ENCODE measurements around the gene NUDT4.
A peak's percentile ranks its signal among the peaks of the same experiment; 100 is the strongest.

Gene NUDT4

DNA sequence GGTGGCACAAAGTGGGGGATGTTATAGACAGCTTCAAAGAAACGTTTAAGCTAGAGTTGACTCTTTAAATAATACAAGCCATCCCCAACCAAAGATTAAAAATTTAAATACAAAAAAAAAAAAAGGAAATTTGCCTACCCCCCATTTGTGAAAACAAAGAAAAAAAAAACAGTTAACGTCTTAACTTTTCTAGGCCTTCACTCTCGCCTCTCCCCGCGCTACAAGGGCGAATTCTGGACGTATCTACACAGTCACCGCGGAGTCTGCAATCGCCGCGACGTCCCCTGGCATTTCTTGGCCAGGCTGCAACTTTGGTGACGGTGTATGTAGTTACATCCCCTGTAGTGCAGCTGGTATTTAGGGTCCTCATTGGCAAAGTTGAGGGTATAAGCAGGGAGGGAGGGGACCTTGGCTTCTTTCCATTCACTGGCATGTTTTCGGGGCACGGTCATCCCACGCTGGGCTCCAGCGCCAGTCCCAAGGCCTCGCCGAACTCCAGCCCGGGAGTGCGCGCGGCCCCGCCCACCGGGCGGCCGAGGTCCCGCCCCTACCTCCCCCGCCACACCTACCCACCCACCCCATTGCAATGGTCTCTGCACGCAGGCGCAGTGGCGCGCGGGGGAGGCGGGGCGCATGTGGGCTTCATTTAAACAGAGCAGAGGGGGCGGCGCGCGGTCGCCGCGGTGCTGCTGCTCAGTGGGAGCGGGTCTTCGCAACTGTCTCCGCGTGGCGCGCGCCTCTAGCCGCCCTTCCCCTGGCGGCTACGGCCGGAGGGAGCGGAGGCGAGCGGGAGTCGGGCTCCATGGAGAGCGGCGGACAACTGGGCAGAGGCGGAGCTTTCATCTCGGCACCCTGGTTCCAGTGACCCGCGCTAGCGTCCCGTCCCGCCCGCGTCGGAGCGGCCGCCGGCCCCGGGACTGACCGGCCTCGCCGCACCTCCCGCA lies at the start of gene NUDT4:
NUDT4 (plus strand) TSS at position 674 of the 944 bp plus-strand sequence. CDS start 398 bp downstream, outside the sequence.
- DNase-seq = peak; percentile 78

DNA sequence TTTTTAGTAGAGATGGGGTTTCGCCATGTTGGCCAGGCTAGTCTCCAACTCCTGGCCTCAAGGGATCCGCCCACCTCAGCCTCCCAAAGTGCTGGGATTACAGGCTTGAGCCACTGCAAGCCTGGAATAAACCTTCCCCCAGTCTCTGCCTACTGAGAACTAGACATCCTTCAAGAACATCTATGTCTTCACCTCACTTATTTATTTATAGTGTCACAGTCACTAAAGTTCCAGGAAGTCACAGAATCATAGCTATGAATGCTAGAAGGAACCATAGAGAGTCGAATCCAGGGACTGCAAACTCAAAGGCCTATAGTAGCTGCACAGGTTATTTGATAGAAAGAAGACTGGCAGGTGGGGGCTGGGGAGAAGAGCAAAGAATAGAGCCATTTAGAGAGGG lies 44.7 kb upstream of the NUDT4 start:
- DNase-seq = no peak

DNA sequence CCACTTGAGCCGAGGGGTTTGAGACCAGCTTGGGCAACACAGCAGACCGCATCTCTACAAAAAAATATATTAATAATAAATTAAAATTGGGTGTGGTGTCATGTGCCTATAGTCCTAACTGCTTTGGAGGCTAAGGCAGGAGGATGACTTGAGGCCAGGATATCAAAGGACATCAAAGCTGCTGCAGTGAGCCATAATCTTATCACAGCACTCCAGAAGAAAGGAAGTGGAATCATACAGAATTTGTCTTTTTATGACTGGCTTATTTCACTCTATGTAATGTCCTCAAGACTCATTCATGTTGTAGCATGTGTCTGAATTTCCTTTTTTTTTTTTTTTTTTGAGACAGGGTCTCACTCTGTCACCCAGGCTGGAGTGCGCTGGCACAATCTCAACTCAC lies 43.9 kb upstream of the NUDT4 start:
- no peak for DNase-seq

DNA sequence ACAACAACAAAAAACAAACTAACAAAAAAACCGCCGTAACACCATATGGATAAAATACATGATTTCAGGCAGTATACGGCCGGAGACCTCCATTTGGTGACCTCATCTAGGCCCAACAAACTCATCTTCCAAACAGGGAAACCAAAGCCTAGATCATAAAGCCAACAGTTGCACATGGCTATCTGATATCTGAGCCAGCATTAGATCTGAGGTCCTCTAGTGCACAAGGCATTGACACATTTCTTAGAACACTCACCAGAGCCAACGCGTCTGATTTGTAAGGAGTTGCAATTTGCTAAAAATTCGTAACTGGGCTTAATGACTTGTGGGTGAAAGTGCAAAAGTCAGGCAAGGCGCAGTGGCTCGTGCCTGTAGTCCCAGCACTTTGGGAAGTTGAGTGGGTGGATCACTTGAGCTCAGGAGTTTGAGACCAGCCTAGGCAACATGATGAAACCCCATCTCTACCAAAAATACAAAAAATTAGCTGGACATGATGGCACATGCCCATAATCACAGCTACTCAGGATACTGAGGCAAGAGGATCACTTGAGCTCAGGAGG lies 42.0 kb upstream of the NUDT4 start:
- DNase-seq = no peak

DNA sequence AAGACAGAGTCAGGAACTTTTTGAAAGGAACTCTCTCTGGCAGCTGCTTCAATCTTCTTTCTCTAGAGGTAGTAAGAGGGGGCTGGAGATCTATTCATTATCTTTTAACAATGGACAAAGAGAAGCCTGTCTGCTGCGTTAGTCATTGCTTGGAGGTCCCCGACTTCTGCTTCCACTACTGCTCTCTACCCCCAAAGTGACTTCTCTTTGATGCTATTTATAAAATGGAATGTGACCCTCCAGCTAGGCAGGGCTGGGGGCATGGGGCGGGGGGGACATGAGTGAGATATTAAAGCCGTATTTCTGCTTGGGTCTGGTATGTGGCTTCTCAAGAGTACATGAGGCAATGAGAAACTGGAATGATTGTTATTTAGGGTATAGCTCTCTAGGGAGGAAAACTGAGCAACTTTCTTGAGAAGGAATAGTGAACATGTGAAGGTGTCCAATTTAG lies 41.4 kb upstream of the NUDT4 start:
- DNase-seq = no peak

DNA sequence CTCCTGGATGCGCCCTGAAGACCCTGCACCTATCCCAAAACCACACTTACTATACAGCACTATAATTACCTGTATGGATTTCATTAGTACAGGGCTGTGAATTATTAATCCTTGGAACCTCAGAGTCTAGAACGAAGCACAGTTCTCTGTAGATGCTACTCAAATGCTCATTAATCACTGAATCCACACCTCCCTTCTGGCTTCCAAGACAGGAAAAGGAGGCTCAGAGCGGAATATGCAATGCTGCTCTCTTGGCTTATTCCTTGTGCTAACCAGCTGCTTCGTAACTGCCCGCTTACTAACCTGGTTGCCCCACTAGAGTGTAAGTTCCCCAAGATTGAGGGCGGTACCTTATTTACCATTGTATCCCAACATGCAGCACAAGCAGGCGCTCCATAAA lies 39.1 kb upstream of the NUDT4 start:
- no peak for DNase-seq

DNA sequence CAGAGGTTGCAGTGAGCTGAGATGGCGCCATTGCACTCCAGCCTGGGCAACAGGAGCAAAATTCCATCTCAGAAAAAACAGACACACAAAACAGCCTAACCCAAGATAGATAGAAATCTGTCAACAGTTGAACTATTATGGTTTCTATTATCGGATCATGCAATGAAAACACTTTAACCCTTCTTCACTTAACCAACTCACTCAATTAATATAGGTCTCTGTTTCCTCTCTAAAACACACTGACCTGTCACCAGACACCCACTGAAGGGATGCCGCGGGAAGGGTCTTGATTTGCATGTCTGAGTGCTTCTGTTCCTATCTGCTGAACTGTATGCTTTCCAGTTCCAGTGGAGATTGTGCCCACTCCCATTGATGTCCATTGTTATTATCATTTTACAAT lies 38.0 kb upstream of the NUDT4 start:
- no peak for DNase-seq

DNA sequence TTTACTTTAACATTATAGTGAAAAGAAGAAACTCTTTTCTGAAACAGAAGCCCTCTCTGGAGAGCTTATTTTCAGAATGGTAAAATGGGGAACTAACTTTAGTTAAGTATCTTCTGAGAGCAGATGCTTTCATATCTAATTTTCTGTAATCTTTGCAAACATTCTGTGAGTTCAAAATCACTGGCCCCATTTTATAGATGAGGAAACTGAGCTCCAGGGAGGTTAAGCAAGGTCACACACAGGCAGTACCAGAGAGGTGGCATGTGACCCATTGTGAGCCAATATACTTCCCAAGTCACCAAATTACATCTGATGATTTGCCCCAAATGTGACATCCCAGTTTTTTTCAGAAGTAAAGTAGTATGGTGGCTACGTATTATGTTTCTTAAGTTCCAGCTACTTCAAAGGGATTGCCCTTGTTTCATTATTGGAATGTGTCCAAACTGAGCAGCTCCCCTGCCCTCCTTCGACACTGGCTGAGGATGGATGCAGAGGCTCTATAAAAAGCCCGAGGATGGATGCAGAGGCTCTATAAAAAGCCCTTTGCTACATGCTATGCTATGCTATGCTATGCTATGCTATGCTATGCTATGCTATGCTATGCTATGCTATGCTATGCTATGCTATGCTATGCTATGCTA lies 36.2 kb upstream of the NUDT4 start:
- DNase-seq = no peak

DNA sequence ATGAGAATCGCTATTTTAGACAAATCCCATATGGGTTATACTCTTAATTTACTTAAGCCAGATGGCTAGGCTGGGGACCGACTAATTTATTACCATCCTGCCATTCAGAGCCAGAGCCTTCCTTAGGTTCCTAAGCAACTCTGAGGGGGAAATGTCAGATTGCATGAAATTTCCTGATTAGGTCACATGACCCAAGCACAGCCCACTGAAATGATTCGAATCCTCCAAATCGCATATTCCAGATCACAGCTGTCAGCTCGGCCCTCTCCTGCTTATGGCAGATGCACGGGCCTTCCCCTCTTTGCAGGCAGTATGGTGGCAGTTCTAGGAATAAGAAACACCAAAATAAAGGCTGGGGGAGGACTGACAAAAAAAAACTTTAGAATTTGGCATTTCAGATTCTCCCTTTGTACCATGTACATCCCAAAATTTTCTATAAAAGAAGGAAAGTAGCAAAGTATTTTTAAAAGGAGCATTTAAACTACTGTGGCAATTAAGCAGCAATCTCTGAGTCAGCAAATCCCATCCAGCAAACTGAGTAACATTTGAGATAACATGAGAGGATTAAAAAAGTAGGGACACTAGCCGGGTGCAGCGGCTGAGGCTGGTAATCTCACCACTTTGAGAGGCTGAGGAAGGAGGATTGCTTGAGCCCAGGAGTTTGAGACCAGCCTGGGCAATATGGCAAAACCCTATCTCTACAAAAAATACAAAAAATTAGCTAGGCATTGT lies 30.5 kb upstream of the NUDT4 start:
- DNase-seq = no peak

DNA sequence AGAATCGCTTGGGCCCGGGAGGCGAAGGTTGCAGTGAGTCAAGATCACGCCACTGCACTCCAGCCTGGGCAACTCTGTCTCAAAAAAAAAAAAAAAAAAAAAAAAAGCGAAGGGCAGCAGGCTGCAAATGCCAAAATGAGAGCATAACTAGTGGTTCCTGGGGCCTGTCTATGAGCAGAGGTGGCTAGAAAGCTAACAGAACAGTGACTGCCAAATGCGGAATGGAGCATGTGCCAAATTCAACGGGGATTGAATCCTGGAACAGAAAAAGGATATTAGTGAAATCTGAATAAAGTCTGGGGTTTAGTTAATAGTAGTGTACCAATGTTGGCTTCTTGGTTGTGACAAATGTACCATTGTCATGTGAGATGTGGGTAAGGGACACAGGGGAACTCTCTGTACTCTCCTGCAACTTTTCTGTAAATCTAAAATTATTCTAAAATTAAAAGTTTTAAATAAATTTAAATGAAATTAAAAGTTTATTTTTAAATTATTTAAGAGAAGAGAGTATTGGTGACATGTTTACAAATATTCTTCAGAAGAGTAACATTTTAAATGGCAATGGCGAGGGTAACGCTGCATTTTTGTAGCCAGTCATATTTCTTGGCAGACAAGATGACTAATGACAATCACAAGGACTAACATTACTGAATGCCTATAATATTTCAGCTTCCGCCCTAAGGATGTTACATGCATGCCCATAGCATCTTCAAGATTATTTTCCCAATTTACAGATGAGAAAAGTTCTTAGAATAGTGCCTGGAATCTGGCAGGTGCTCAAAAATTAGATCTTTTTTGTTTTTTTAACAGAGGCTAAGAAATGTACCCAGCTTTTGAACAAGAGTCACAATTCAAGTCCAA lies 28.9 kb upstream of the NUDT4 start:
- no peak for DNase-seq

DNA sequence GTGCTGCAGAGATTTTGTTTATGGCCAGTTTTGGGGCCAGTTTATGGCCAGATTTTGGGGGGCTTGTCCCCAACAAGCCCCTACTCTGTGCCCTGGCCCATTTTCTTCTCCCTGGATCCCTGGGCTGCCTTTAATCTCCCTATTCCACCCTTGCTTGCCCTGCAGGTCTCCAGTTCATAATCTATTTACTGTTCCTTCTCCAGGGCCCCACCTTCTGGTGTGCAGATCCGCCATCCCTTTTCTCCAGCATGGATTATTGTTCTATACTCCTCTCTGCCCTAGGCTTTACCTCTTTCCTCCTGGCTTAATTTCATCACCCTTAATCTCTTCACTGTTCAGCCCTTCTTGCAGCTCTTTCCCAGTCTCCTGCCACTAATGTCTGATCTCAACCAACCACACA lies 26.0 kb upstream of the NUDT4 start:
- no peak for DNase-seq

DNA sequence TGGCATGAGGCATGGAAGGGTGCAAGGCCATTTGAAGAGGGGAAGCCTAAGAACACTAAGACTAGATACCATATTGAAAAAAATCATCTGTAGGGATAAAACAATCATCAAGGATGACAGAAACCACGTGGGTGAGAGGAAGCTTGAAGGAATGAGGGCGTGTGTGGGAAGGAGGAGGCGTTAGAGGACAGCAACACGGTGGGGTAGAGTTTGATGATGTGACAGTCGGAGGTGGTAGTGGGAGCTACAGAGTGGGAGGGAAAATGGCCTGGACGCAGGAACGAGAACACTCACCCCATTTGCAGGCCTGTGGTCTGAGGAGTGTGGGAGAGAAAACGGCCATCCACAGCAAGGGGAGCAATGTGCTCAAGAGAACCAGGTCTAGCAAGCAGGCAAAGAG lies 25.4 kb upstream of the NUDT4 start:
- DNase-seq = no peak

DNA sequence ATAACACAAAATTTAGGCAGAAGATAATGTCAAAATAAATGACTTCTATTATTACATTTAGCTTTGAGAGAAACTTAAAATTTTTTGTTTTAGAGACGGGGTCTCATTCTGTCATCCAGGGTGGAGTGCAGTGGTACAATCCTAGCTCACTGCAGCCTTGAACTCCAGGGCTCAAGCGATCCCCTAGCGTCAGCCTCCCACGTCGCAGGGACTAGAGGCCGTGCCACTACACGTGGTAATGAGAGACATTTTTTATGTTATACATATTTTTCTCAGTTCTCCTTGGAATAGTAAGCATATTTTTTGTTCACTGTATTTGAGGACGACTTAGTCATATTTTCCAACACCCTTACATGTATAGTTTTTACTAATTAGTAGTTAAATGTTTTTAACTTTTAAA lies 21.5 kb upstream of the NUDT4 start:
- DNase-seq = no peak

DNA sequence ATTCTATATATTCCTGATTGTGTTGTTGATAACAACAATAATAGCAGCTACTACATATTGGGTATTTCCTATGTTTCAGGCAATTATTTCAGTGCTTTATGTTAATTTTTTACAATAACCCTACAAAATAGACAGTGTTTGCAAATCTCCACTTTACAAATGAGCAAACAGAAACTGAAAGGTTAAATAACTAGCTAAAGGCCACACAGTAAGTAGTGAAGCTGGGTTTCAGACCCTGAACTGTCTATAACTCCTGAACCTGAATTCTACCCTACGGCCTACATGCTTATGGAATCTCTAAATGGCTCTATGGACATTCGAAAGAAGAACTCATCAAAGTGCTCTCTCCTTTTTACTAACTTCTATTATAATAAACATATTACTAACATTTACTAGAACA lies 19.7 kb upstream of the NUDT4 start:
- DNase-seq = no peak

DNA sequence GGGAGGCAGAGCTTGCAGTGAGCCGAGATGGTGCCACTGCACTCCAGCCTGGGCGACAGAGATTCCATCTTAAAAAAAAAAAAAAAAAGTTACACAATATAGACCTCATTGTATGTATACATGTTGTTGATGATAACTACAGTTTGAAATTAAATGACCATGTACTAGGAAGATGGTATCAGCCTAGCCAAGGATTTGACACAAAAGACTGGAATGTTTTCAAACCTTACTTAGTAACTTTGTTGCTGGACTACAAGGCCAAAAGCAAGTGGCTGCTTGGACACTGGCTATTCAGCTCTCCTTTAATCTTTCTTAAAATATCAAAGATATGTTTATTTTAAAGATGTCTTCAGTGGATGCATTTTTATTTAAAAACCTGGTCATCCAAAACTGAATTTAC lies 18.9 kb upstream of the NUDT4 start:
- no peak for DNase-seq

DNA sequence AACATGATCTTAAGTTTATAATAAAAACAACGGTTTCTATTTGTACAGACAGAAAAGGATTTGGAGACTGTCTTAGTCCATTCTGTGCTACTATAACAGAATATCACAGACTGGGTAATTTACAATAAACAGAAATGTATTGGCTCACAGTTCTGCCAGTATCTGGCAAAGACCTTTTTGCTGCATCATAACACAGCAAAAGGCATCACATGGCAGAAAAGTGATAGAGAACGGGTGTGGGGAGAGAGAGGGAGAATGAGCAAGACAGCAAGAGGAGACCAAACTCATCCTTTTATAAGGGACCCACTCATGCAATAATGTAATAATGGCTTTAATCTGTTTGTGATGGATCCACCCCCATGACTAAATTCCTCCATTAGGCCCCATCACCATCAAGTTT lies 17.0 kb upstream of the NUDT4 start:
- DNase-seq = no peak

DNA sequence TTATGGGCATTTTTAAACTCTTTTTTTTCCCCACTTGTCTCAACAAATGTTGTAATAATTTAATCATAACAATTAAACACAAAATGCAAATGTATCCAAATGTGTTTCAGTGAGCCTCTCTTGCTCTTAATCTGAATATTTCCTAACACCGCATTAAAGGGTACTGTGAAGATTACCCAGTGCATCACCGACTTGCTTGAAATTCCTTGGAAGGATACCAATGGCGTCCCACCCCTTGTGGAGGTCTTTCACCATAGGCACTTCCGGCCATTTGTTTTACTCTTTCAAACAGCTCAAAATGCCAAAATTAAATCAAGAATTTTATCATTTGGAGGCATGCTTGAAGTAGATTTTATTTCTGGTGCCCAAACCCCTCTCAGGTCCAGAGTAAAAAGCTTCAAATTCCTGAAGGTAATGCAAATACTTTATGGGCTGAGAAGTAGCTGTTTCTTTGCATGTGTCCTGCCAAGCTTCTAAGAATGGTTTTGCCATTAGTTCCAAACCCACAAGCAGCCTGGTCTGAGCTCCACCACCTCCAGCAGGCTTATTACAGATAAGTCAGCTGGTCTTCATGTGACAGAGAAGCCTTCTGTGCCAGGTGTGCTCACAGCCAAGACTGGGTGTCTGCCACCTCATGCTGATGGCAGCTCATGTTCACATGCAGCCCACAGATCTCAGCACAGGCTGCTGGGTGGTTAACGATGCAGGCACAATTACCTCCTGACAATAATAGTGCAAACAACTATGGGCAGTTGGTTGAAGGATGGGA lies 16.4 kb upstream of the NUDT4 start:
- no peak for DNase-seq

DNA sequence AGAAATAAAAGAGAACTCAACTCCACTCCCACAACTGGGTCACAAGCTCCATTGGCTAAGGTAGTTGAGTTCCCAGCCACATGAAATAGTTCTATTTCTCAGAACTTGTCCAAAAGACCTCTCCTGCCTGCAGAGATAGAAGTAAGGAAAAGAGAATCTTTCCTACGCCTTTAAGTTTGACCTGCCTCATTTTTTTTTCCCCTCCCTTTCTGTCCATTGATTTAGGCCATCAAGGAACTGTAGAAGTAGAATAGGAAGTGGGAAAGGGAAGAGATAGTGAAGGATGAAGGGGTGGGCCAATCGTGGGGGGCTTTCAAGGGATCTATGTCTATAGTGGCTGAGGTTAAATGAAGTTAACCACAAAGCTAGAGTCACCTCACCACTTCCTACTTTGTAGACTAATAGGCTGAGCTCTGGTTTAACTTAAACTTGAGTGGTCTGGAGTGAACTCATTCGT lies 13.9 kb upstream of the NUDT4 start:
- DNase-seq = no peak

DNA sequence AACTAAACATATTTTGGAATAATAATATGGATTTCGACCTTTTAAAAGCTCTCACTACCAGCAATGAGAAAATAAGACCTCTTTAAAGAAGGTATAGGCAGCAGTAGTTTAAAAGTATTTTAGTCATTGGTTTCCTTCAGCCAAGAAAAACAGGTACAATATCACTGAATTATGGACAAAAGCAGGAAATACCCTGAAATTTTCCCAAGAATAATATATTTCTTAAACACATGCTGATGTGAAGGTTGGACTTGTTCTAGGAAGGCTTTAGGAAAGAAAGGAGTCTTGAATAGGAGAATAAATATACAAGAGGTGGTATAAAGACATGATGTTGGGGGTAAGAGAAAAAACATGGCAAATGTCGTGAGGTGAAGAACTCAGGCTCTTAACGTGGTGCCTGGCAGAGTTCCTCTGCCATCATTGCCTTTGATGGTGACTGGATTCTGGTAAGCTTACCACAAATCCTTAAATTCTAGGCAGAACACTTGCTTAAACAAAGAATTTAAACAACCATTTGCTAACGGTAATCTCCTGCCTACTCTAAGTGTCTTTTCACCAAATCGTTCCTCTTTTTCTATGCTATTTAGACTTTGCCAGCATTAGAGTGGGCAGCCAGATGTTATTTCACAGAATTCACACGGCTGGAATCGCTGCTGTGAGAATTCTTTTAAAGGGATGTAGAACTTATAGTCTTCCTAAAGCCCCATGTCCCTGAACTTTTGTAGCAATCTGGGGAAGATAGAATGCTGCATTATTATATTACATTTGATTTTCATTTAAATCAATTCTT lies 11.9 kb upstream of the NUDT4 start:
- DNase-seq = no peak

DNA sequence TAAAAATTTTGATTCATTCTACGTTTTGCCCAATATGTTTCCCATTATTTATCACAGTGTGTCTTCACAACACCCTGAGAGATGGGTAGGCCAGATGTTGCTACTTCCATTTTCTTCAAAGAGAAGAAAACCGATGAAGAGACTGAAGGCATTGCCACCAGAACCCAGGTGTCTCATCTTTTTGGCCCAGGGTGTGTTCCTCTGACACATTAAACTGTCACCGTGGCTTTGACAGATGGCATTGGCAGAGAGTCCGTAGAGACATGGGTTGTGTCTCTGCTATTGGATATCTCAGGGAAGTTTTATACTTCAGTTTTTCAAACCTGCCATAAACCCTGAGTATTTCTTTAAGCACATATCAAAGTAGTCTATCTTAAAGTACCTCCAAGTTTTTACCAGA lies 11.3 kb upstream of the NUDT4 start:
- no peak for DNase-seq

DNA sequence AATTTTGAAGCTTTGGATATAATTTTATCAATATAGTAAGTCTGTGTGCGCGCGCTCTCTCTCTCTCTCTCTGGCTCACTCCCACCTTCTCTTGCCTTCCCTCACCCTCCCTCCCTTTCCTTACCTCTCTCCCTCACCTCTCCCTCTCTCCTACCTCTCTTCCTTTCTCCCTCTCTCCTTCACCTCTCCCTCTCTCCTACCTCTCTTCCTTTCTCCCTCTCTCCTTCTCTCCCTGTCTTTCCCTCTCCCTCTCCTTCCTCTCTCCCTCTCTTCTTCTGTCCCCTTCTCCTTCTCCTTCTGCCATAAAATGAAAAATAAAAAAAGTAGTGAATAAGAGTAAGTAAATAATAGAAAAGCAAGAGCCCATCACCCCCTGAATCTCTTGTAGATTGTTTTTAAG lies 9.0 kb upstream of the NUDT4 start:
- no peak for DNase-seq

All from DMS79 (cell line).